UCSD-AML1 (cell line): Measurements from ENCODE around the gene FAM151A.

Source experiments
- DNase-seq: peaks from one replicate; lab custom pipeline; 2025; ENCODE audit not compliant: unreplicated experiment; lab: John Stamatoyannopoulos, UW

The FAM151A gene

GRCh38 chr1:54604572-54605370 is 18.6 kb downstream of the FAM151A start:
- peak; percentile 75 for DNase-seq

GRCh38 chr1:54604051-54604450 is 19.3 kb downstream of the FAM151A start:
- DNase-seq = no peak

- no peak for DNase-seq
Measured at GRCh38 chr1:54603241-54603640, 20.1 kb downstream of the FAM151A start.

GRCh38 chr1:54602554-54602953 is 20.8 kb downstream of the FAM151A start:
- no peak for DNase-seq

- DNase-seq = no peak
Measured at GRCh38 chr1:54601730-54602129, 21.6 kb downstream of the FAM151A start.

GRCh38 chr1:54600947-54601721 is 22.2 kb downstream of the FAM151A start:
- DNase-seq = no peak

GRCh38 chr1:54599211-54599823 is 24.0 kb downstream of the FAM151A start:
- no peak for DNase-seq

- no peak for DNase-seq
Measured at GRCh38 chr1:54597455-54598030, 25.8 kb downstream of the FAM151A start.

- no peak for DNase-seq
Measured at GRCh38 chr1:54596756-54597155, 26.6 kb downstream of the FAM151A start.

- no peak for DNase-seq
Measured at GRCh38 chr1:54595956-54596498, 27.3 kb downstream of the FAM151A start.

- no peak for DNase-seq
Measured at GRCh38 chr1:54594463-54594862, 28.9 kb downstream of the FAM151A start.

GRCh38 chr1:54593571-54594160 is 29.7 kb downstream of the FAM151A start:
- no peak for DNase-seq

GRCh38 chr1:54591127-54591756 is 32.1 kb downstream of the FAM151A start:
- DNase-seq = no peak

- no peak for DNase-seq
Measured at GRCh38 chr1:54588377-54588776, 34.9 kb downstream of the FAM151A start.

GRCh38 chr1:54585181-54586066 is 37.9 kb downstream of the FAM151A start:
- DNase-seq = no peak

GRCh38 chr1:54584575-54584974 is 38.8 kb downstream of the FAM151A start:
- DNase-seq = no peak

- no peak for DNase-seq
Measured at GRCh38 chr1:54583871-54584270, 39.5 kb downstream of the FAM151A start.

GRCh38 chr1:54583307-54583686 is 40.0 kb downstream of the FAM151A start:
- DNase-seq = no peak

- DNase-seq = no peak
Measured at GRCh38 chr1:54582566-54583306, 40.6 kb downstream of the FAM151A start.
